IPS DF 6.9 (cell line): ENCODE measurements around the gene LMAN1L.

Source experiments
- DNase-seq: peaks from one replicate; pipeline ENCODE4 v3.0.0-alpha.2; 2013; ENCODE audit warnings: low read depth, low spot score
- H3K27ac ChIP-seq: one replicate; pipeline ENCODE4 v1.5.1; 2013; ENCODE audit warnings: low read length, control low read depth
- H3K27me3 ChIP-seq: 2 replicates; pipeline ENCODE4 v1.6.1; 2013; ENCODE audit warnings: mild to moderate bottlenecking, low read length; ENCODE audit not compliant: control insufficient read depth, insufficient read depth
- H3K36me3 ChIP-seq: 2 replicates; pipeline ENCODE4 v1.6.1; 2013; ENCODE audit warnings: low read length; ENCODE audit not compliant: control insufficient read depth, insufficient read depth
- H3K4me1 ChIP-seq: 2 replicates; pipeline ENCODE4 v1.6.1; 2013; ENCODE audit warnings: low read length; ENCODE audit not compliant: control insufficient read depth, insufficient read depth
- H3K4me3 ChIP-seq: 2 replicates; pipeline ENCODE4 v1.5.1; 2013; ENCODE audit warnings: mild to moderate bottlenecking, low read length
- H3K9me3 ChIP-seq: 2 replicates; pipeline ENCODE4 v1.6.1; 2013; ENCODE audit warnings: low read length, inconsistent platforms; ENCODE audit not compliant: control insufficient read depth, insufficient read depth
- WGBS: extraction: QIAGEN DNeasy Blood & Tissue Kit; methylation state at CpG from one replicate; pipeline ENCODE4 v1.1.7; 2013; ENCODE audit warnings: mixed read lengths, missing lambda C conversion rate; ENCODE audit not compliant: insufficient read length, insufficient coverage; 5-methylcytosine and 5-hydroxymethylcytosine counted together

The LMAN1L gene

GRCh38 chr15:74828835-74829234 lies 16.2 kb downstream of the LMAN1L start:
- Histone ChIP-seq H3K4me1 (peaks cover 5% of the 10 kb centered on the region; the same call in 1 of the 2 replicates), H3K27ac (no peak overlapping the region), H3K27me3 (peaks cover 13% of the 10 kb centered on the region; the same call in 1 of the 2 replicates), H3K36me3 (no peaks in the 10 kb centered on the region), H3K4me3 (no peak overlapping the region), H3K9me3 (no peaks in the 10 kb centered on the region)
- WGBS = no CpG with 5 or more reads among the region's 6 CpGs
- DNase-seq = no peak

GRCh38 chr15:74829486-74829885 lies 16.9 kb downstream of the LMAN1L start:
- no CpG with 5 or more reads among the region's 3 CpGs for WGBS
- no peak overlapping the region for H3K4me3 ChIP-seq

GRCh38 chr15:74829991-74830390 lies 17.4 kb downstream of the LMAN1L start:
- WGBS = no CpG with 5 or more reads among the region's 6 CpGs
- Histone ChIP-seq H3K36me3 (no peaks in the 10 kb centered on the region), H3K27me3 (peaks cover 11% of the 10 kb centered on the region; the same call in 1 of the 2 replicates), H3K27ac (no peak overlapping the region), H3K9me3 (no peaks in the 10 kb centered on the region), H3K4me1 (peaks cover 6% of the 10 kb centered on the region), H3K4me3 (no peak overlapping the region)
- DNase-seq = no peak

More at GRCh38 chr15:74829486-74829885, 16.9 kb downstream of the LMAN1L start:
- DNase-seq = no peak
- Histone ChIP-seq H3K4me1 (peaks cover 6% of the 10 kb centered on the region), H3K9me3 (no peaks in the 10 kb centered on the region), H3K27me3 (peaks cover 13% of the 10 kb centered on the region; the same call in 1 of the 2 replicates), H3K36me3 (no peaks in the 10 kb centered on the region), H3K27ac (no peak overlapping the region)

- Histone ChIP-seq H3K27me3 (peaks cover 7% of the 10 kb centered on the region; the same call in 1 of the 2 replicates), H3K36me3 (no peaks in the 10 kb centered on the region), H3K4me1 (peaks cover 9% of the 10 kb centered on the region), H3K27ac (no peak overlapping the region), H3K9me3 (no peaks in the 10 kb centered on the region), H3K4me3 (no peak overlapping the region)
- DNase-seq = no peak
- WGBS = no CpG with 5 or more reads among the region's 5 CpGs
Observed at GRCh38 chr15:74830868-74831267, 18.2 kb downstream of the LMAN1L start.

- H3K4me1 ChIP-seq = peaks cover 4% of the 10 kb centered on the region
Observed at GRCh38 chr15:74831813-74832495, 19.3 kb downstream of the LMAN1L start.

GRCh38 chr15:74832826-74833225 lies 20.2 kb downstream of the LMAN1L start:
- no peaks in the 10 kb centered on the region; the same call in 1 of the 2 replicates for H3K36me3 ChIP-seq
- WGBS = no CpG with 5 or more reads among the region's 4 CpGs
- H3K27me3 ChIP-seq = no peaks in the 10 kb centered on the region; the same call in 1 of the 2 replicates
- no peaks in the 10 kb centered on the region for H3K9me3 ChIP-seq
- H3K27ac ChIP-seq = no peak overlapping the region
- H3K4me1 ChIP-seq = peaks cover 4% of the 10 kb centered on the region
- no peak for DNase-seq
- no peak overlapping the region for H3K4me3 ChIP-seq

More at GRCh38 chr15:74831813-74832495, 19.3 kb downstream of the LMAN1L start:
- no CpG with 5 or more reads among the region's 15 CpGs for WGBS
- Histone ChIP-seq H3K27me3 (peaks cover 3% of the 10 kb centered on the region; the same call in 1 of the 2 replicates), H3K36me3 (no peaks in the 10 kb centered on the region), H3K27ac (no peak overlapping the region), H3K9me3 (no peaks in the 10 kb centered on the region), H3K4me3 (no peak overlapping the region)
- DNase-seq = no peak

- peaks cover 4% of the 10 kb centered on the region for H3K4me1 ChIP-seq
- no peak overlapping the region for H3K27ac ChIP-seq
- no peak overlapping the region for H3K4me3 ChIP-seq
- no peaks in the 10 kb centered on the region for H3K27me3 ChIP-seq
- no CpG with 5 or more reads among the region's 12 CpGs for WGBS
- H3K9me3 ChIP-seq = no peaks in the 10 kb centered on the region
- no peak for DNase-seq
- peaks cover 3% of the 10 kb centered on the region for H3K36me3 ChIP-seq
Observed at GRCh38 chr15:74833376-74834107, 20.9 kb downstream of the LMAN1L start.

- no peaks in the 10 kb centered on the region for H3K9me3 ChIP-seq
- H3K4me1 ChIP-seq = peaks cover 4% of the 10 kb centered on the region
- peaks cover 4% of the 10 kb centered on the region for H3K36me3 ChIP-seq
- H3K27me3 ChIP-seq = no peaks in the 10 kb centered on the region
- DNase-seq = peak; percentile 66
- H3K4me3 ChIP-seq = no peak overlapping the region
- no CpG with 5 or more reads among the region's 5 CpGs for WGBS
- H3K27ac ChIP-seq = no peak overlapping the region
Observed at GRCh38 chr15:74835312-74835823, 22.7 kb downstream of the LMAN1L start.

GRCh38 chr15:74836846-74837245 lies 24.2 kb downstream of the LMAN1L start:
- no CpG with 5 or more reads among the region's 7 CpGs for WGBS

GRCh38 chr15:74837482-74838136 lies 25.0 kb downstream of the LMAN1L start:
- DNase-seq = no peak
- WGBS = no CpG with 5 or more reads among the region's 15 CpGs
- peaks cover 4% of the 10 kb centered on the region for H3K36me3 ChIP-seq
- H3K4me1 ChIP-seq = peaks cover 4% of the 10 kb centered on the region
- no peak overlapping the region for H3K4me3 ChIP-seq
- H3K27me3 ChIP-seq = no peaks in the 10 kb centered on the region
- H3K27ac ChIP-seq = no peak overlapping the region
- no peaks in the 10 kb centered on the region for H3K9me3 ChIP-seq

More at GRCh38 chr15:74836846-74837245, 24.2 kb downstream of the LMAN1L start:
- H3K4me1 ChIP-seq = peaks cover 4% of the 10 kb centered on the region
- H3K36me3 ChIP-seq = peaks cover 4% of the 10 kb centered on the region
- no peaks in the 10 kb centered on the region for H3K9me3 ChIP-seq
- H3K27me3 ChIP-seq = no peaks in the 10 kb centered on the region
- H3K4me3 ChIP-seq = no peak overlapping the region
- no peak overlapping the region for H3K27ac ChIP-seq
- no peak for DNase-seq
